ENCODE data around the gene DLG3.

DLG3 gene

DNA sequence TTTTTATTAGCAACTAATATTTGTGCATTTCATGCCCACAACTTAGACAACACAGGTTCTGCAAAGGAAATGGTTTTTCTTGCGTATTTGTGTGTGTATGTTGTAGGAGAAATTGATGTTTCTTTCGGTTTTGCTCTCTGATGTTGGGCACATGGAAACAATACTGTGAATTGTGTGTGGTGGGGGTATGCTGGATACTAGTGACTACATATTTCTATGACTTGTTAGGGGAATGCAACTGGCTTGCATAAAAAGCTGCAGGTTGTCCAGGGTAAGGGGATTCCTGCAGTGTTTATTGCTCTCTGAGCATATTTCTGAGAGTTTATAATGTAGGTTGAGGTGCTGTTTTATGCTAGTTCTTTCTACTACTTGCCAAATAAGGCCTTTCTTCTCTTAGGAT, 11.6 kb downstream of the DLG3 start:
- Histone ChIP-seq H3K4me2 (ENCODE audit: low read length) (peak overlapping the region; percentile 80), H3K27me3 (ENCODE audit: insufficient read depth, low read length) (no peaks in the 10 kb centered on the region), H3K9me3 (ENCODE audit: low read length) (no peaks in the 10 kb centered on the region), H3F3A (ENCODE audit: insufficient read depth, low read length) (no peaks in the 10 kb centered on the region), H3K79me2 (ENCODE audit: insufficient read depth, low read length) (no peaks in the 10 kb centered on the region), H3K4me1 (ENCODE audit: insufficient read depth, low read length, severe bottlenecking) (peaks cover 26% of the 10 kb centered on the region), H3K9ac (ENCODE audit: low read length) (peak overlapping the region; percentile 88; the same call in 1 of the 2 replicates), H3K4me3 (ENCODE audit: low read depth, low read length, poor library complexity, severe bottlenecking) (peak overlapping the region; percentile 83), H2AFZ (ENCODE audit: low read length) (no peak overlapping the region), H3K27ac (ENCODE audit: low read depth, low read length, poor library complexity, severe bottlenecking) (peak overlapping the region; percentile 78), H3K36me3 (ENCODE audit: insufficient read depth, low read length) (no peaks in the 10 kb centered on the region), H4K20me1 (ENCODE audit: insufficient read depth, low read length) (no peaks in the 10 kb centered on the region), H3K9me2 (ENCODE audit: low read depth, low read length) (no peaks in the 10 kb centered on the region)
- no peak for TF ChIP-seq EZH2 (IDR thresholded peaks at IDR 0.05; ENCODE audit: borderline replicate concordance, low read length)
- TF ChIP-seq, protein P1, sequence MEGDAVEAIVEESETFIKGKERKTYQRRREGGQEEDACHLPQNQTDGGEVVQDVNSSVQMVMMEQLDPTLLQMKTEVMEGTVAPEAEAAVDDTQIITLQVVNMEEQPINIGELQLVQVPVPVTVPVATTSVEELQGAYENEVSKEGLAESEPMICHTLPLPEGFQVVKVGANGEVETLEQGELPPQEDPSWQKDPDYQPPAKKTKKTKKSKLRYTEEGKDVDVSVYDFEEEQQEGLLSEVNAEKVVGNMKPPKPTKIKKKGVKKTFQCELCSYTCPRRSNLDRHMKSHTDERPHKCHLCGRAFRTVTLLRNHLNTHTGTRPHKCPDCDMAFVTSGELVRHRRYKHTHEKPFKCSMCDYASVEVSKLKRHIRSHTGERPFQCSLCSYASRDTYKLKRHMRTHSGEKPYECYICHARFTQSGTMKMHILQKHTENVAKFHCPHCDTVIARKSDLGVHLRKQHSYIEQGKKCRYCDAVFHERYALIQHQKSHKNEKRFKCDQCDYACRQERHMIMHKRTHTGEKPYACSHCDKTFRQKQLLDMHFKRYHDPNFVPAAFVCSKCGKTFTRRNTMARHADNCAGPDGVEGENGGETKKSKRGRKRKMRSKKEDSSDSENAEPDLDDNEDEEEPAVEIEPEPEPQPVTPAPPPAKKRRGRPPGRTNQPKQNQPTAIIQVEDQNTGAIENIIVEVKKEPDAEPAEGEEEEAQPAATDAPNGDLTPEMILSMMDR (IDR thresholded peaks at IDR 0.05; ENCODE audit: low read length), result no peak

- no peak for TF ChIP-seq EZH2 (IDR thresholded peaks at IDR 0.05; ENCODE audit: borderline replicate concordance, low read length)
- TF ChIP-seq, protein P1 (IDR thresholded peaks at IDR 0.05; ENCODE audit: low read length), result no peak
These were observed 16.4 kb downstream of the DLG3 start for GRCh38 chrX:70461026-70461425.

DNA sequence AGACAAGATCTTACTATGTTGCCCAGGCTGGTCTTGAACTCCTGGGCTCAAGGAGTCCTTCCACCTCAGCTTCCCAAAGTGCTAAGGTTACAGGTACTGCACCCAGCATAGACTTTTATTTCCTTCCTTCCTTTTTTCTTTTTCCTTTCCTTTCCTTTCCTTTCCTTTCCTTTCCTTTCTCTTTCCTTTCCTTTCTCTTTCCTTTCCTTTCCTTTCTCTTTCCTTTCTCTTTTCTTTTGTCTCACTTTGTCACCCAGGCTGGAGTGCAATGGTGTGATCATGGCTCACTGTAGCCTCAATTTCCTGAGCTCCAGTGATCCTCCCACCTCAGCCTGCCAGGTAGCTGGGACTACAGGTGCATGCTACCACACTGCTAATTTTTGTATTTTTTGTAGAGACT, 19.4 kb downstream of the DLG3 start:
- Histone ChIP-seq H3K27me3 (ENCODE audit: insufficient read depth, low read length) (no peaks in the 10 kb centered on the region), H3K4me3 (ENCODE audit: low read depth, low read length, poor library complexity, severe bottlenecking) (no peak overlapping the region), H4K20me1 (ENCODE audit: insufficient read depth, low read length) (no peaks in the 10 kb centered on the region), H3K79me2 (ENCODE audit: insufficient read depth, low read length) (no peaks in the 10 kb centered on the region), H3K36me3 (ENCODE audit: insufficient read depth, low read length) (no peaks in the 10 kb centered on the region), H2AFZ (ENCODE audit: low read length) (no peak overlapping the region), H3K4me2 (ENCODE audit: low read length) (no peak overlapping the region), H3F3A (ENCODE audit: insufficient read depth, low read length) (no peaks in the 10 kb centered on the region), H3K9me2 (ENCODE audit: low read depth, low read length) (no peaks in the 10 kb centered on the region), H3K9ac (ENCODE audit: low read length) (no peak overlapping the region), H3K4me1 (ENCODE audit: insufficient read depth, low read length, severe bottlenecking) (no peaks in the 10 kb centered on the region), H3K27ac (ENCODE audit: low read depth, low read length, poor library complexity, severe bottlenecking) (no peak overlapping the region), H3K9me3 (ENCODE audit: low read length) (no peaks in the 10 kb centered on the region)
- TF ChIP-seq EZH2 (IDR thresholded peaks at IDR 0.05; ENCODE audit: borderline replicate concordance, low read length), result no peak
- TF ChIP-seq, protein P1 (IDR thresholded peaks at IDR 0.05; ENCODE audit: low read length), result no peak

More at GRCh38 chrX:70461026-70461425, 16.4 kb downstream of the DLG3 start:
- no peaks in the 10 kb centered on the region for H3F3A ChIP-seq (ENCODE audit: insufficient read depth, low read length)
- peaks cover 8% of the 10 kb centered on the region for H3K4me1 ChIP-seq (ENCODE audit: insufficient read depth, low read length, severe bottlenecking)
- no peaks in the 10 kb centered on the region for H3K36me3 ChIP-seq (ENCODE audit: insufficient read depth, low read length)
- H3K9me2 ChIP-seq (ENCODE audit: low read depth, low read length), result no peaks in the 10 kb centered on the region
- no peak overlapping the region for H3K4me2 ChIP-seq (ENCODE audit: low read length)
- no peak overlapping the region for H3K4me3 ChIP-seq (ENCODE audit: low read depth, low read length, poor library complexity, severe bottlenecking)
- H3K79me2 ChIP-seq (ENCODE audit: insufficient read depth, low read length), result no peaks in the 10 kb centered on the region
- no peaks in the 10 kb centered on the region for H3K9me3 ChIP-seq (ENCODE audit: low read length)
- no peak overlapping the region for H3K27ac ChIP-seq (ENCODE audit: low read depth, low read length, poor library complexity, severe bottlenecking)
- H3K9ac ChIP-seq (ENCODE audit: low read length), result no peak overlapping the region
- no peak overlapping the region for H2AFZ ChIP-seq (ENCODE audit: low read length)
- no peaks in the 10 kb centered on the region for H4K20me1 ChIP-seq (ENCODE audit: insufficient read depth, low read length)
- H3K27me3 ChIP-seq (ENCODE audit: insufficient read depth, low read length), result no peaks in the 10 kb centered on the region
